HEK293T (cell line): Measurements from ENCODE around the gene ANKRD18A.

ENCODE experiments used
- CTCF ChIA-PET: fragments of 350-600 bp; formaldehyde crosslinking; extraction: SDS; loops from one replicate; lab custom pipeline; 2021; ENCODE audit warnings: antibody characterized with exemption, inconsistent platforms; lab: Yijun Ruan, JAX
- POLR2A ChIA-PET: fragments of 350-600 bp; formaldehyde crosslinking; extraction: SDS; loops from one replicate; lab custom pipeline; 2020; ENCODE audit warnings: antibody characterized with exemption, inconsistent platforms; lab: Yijun Ruan, JAX
- DNase-seq: peaks from one replicate; pipeline ENCODE4 v3.0.0; 2012; ENCODE audit warnings: mixed read lengths; ENCODE audit errors: extremely low spot score
- ARNT ChIP-seq: fragments of 450-650 bp; IDR thresholded peaks from 2 replicates; pipeline ENCODE4 v1.6.1; 2017; ENCODE audit warnings: mild to moderate bottlenecking
- BHLHE40 ChIP-seq: fragments of 450-650 bp; IDR thresholded peaks from 2 replicates; pipeline ENCODE4 v1.6.1; 2016; ENCODE audit warnings: mild to moderate bottlenecking, moderate library complexity, borderline replicate concordance
- CTBP1 ChIP-seq: fragments of 450-650 bp; IDR thresholded peaks from 2 replicates; pipeline ENCODE4 v1.6.1; 2016; ENCODE audit warnings: borderline replicate concordance
- ELF4 ChIP-seq: fragments of 450-650 bp; IDR thresholded peaks from 2 replicates; pipeline ENCODE4 v1.6.1; 2017; ENCODE audit warnings: antibody characterized with exemption
- FOXA1 ChIP-seq: fragments of 450-650 bp; IDR thresholded peaks from 2 replicates; pipeline ENCODE4 v1.6.1; 2016; ENCODE audit warnings: mild to moderate bottlenecking
- FOXK2 ChIP-seq: fragments of 450-650 bp; IDR thresholded peaks from 2 replicates; pipeline ENCODE4 v1.6.1; 2016; ENCODE audit warnings: mild to moderate bottlenecking
- FOXM1 ChIP-seq: fragments of 450-650 bp; IDR thresholded peaks from 2 replicates; pipeline ENCODE4 v1.6.1; 2017; ENCODE audit warnings: mild to moderate bottlenecking, borderline replicate concordance
- HDGF ChIP-seq: fragments of 450-650 bp; IDR thresholded peaks from 2 replicates; pipeline ENCODE4 v1.6.1; 2017; ENCODE audit warnings: antibody characterized with exemption, borderline replicate concordance
- L3MBTL2 ChIP-seq: fragments of 450-650 bp; conservative IDR thresholded peaks from 2 replicates; pipeline ENCODE4 v1.6.1; 2016; ENCODE audit warnings: mild to moderate bottlenecking
- LEF1 ChIP-seq: fragments of 450-650 bp; IDR thresholded peaks from 2 replicates; pipeline ENCODE4 v1.6.1; 2017; ENCODE audit warnings: mild to moderate bottlenecking, borderline replicate concordance
- NFRKB ChIP-seq: fragments of 450-650 bp; IDR thresholded peaks from 2 replicates; pipeline ENCODE4 v1.6.1; 2016; ENCODE audit warnings: mild to moderate bottlenecking, moderate library complexity
- SP1 ChIP-seq: fragments of 450-650 bp; IDR thresholded peaks from 2 replicates; pipeline ENCODE4 v1.6.1; 2017
- SUZ12 ChIP-seq: fragments of 450-650 bp; IDR thresholded peaks from 2 replicates; pipeline ENCODE4 v1.6.1; 2016; ENCODE audit warnings: mild to moderate bottlenecking
- TARDBP ChIP-seq: fragments of 450-650 bp; IDR thresholded peaks from 2 replicates; pipeline ENCODE4 v1.6.1; 2016
- ZNF384 ChIP-seq: fragments of 450-650 bp; IDR thresholded peaks from 2 replicates; pipeline ENCODE4 v1.6.1; 2016
- TF ChIP-seq, protein P1 (sequence below): fragments of 450-650 bp; IDR thresholded peaks from 2 replicates; pipeline ENCODE4 v1.6.1; 2016

The ANKRD18A gene

DNA sequence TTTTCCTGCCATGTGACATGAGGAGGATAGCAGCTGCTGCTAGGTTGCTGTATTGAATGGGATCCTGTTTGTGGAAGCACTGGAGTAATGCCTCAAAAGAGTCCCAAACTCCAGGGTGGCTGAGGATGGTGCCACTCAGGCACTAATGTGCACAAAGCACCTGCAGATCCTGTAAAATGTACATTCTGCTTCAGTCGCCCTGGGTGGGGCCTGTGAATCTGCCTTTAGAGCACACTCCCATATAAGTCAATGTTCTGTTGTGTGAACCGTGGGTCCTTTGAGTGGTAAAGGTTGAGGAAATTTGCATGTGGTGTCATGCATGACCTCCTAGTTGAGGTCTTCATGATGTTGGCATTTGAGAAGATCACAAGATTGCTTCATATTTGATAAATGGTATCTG lies 31.6 kb upstream of the ANKRD18A start:
- CTCF ChIA-PET, result no interaction called here
- DNase-seq, result no peak
- POLR2A ChIA-PET, result no interaction called here
- TF ChIP-seq, protein P1, sequence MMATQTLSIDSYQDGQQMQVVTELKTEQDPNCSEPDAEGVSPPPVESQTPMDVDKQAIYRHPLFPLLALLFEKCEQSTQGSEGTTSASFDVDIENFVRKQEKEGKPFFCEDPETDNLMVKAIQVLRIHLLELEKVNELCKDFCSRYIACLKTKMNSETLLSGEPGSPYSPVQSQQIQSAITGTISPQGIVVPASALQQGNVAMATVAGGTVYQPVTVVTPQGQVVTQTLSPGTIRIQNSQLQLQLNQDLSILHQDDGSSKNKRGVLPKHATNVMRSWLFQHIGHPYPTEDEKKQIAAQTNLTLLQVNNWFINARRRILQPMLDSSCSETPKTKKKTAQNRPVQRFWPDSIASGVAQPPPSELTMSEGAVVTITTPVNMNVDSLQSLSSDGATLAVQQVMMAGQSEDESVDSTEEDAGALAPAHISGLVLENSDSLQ, result no peak
- TF ChIP-seq SP1 (no peak), ARNT (no peak), SUZ12 (no peak), FOXK2 (no peak), BHLHE40 (no peak), TARDBP (no peak), FOXA1 (no peak), NFRKB (no peak), HDGF (no peak), ZNF384 (no peak), LEF1 (no peak), FOXM1 (no peak), L3MBTL2 (no peak), CTBP1 (no peak), ELF4 (no peak)

GRCh38 chr9:38651400-38652042 lies 31.1 kb upstream of the ANKRD18A start:
- ChIA-PET CTCF (no interaction called here), POLR2A (no interaction called here)
- TF ChIP-seq NFRKB, result no peak
- DNase-seq, result no peak

DNA sequence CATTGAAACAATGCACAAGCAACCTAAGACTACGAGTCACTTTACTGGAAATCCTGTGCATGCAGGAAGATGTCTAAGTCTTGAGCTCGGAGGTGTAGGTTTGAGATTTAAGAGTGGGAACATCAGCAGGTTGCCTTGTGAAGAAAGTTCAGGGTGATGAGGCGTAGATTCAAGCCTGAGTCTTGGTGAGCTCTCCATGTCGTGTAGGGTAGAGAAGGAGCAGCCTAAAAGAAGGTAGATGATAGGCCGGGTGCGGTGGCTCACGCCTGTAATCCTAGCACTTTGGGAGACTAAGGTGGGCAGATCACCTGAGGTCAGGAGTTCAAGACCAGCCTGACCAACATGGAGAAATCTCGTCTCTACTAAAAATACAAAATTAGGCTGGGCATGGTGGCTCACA lies 30.2 kb upstream of the ANKRD18A start:
- CTCF ChIA-PET, result no interaction called here
- POLR2A ChIA-PET, result no interaction called here
- DNase-seq, result no peak
- TF ChIP-seq ELF4 (no peak), LEF1 (no peak)

GRCh38 chr9:38649731-38650363 lies 29.5 kb upstream of the ANKRD18A start:
- no peak for DNase-seq
- TF ChIP-seq LEF1 (no peak), NFRKB (no peak), ELF4 (no peak), L3MBTL2 (no peak), CTBP1 (no peak), FOXA1 (no peak), TARDBP (no peak), BHLHE40 (no peak), FOXM1 (no peak), SUZ12 (no peak), SP1 (no peak), FOXK2 (no peak), ARNT (no peak), ZNF384 (no peak), HDGF (no peak)
- TF ChIP-seq, protein P1, result no peak
- ChIA-PET CTCF (no interaction called here), POLR2A (no interaction called here)

DNA sequence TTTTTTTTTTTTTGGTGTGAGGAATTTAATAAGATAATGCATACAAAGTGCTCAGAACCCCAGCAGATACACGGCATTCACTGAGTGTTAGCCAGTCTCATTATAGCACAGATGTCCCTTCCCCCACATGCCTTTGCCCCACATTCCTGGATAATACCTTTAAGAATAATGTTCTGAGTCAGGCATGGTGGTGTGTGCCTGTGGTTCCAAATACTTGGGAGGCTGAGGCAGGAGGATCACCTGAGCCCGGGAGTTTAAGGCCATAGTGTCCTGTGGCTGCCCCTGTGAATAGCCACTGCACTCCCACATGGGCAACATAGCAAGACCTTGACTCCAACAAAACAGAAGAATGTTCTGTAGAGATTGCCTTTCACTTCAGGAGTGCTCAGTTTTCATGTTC lies 24.2 kb upstream of the ANKRD18A start:
- POLR2A ChIA-PET, result no interaction called here
- no peak for DNase-seq
- TF ChIP-seq SUZ12 (no peak), ZNF384 (no peak)
- CTCF ChIA-PET, result no interaction called here

GRCh38 chr9:38643815-38644173 lies 23.4 kb upstream of the ANKRD18A start:
- no peak for TF ChIP-seq FOXK2
- TF ChIP-seq, protein P1, result no peak
- no peak for TF ChIP-seq TARDBP
- no peak for TF ChIP-seq BHLHE40
- no peak for TF ChIP-seq ARNT
- TF ChIP-seq CTBP1, result no peak
- TF ChIP-seq ELF4, result no peak
- no peak for TF ChIP-seq L3MBTL2
- TF ChIP-seq SP1, result no peak
- TF ChIP-seq HDGF, result no peak
- no peak for TF ChIP-seq LEF1
- TF ChIP-seq NFRKB, result no peak
- TF ChIP-seq FOXA1, result no peak
- TF ChIP-seq SUZ12, result no peak
- no peak for TF ChIP-seq FOXM1
- TF ChIP-seq ZNF384, result no peak
- CTCF ChIA-PET, result interaction anchor here (1.0 kb wide), 1 partner anchor 29 kb away, joined by 3 read pairs; no protein-coding TSS in a partner anchor
- no peak for DNase-seq
- POLR2A ChIA-PET, result no interaction called here
